BLaER1 treated with 17β-estradiol and CSF1 and Interleukin-3, amounts not matched to agents 10 nM and 100 nM (cell line): ENCODE data around the gene AEN.

ENCODE experiments used
- H3K27ac ChIP-seq, 11 experiments: shearing (Covaris generic); formaldehyde crosslinking; 2 replicates each; pipeline ENCODE4 v1.8.1; 2022
- H3K27me3 ChIP-seq, 11 experiments: shearing (Covaris generic); formaldehyde crosslinking; 2 replicates each; pipeline ENCODE4 v1.8.1; 2022
- H3K36me3 ChIP-seq, 11 experiments: shearing (Covaris generic); formaldehyde crosslinking; 2 replicates each; pipeline ENCODE4 v1.8.1; 2022
- H3K4me1 ChIP-seq, 10 experiments: shearing (Covaris generic); formaldehyde crosslinking; 2 replicates each; pipeline ENCODE4 v1.8.1; 2022
- H3K4me2 ChIP-seq, 11 experiments: shearing (Covaris generic); formaldehyde crosslinking; 2 replicates each; pipeline ENCODE4 v1.8.1; 2022
- H3K4me3 ChIP-seq, 10 experiments: shearing (Covaris generic); formaldehyde crosslinking; 2 replicates each; pipeline ENCODE4 v1.8.1; 2022
- H3K9ac ChIP-seq, 11 experiments: shearing (Covaris generic); formaldehyde crosslinking; 2 replicates each; pipeline ENCODE4 v1.8.1; 2022
- H3K9me3 ChIP-seq, 11 experiments: shearing (Covaris generic); formaldehyde crosslinking; replicated peaks in 1 of 11; 2 replicates each; pipeline ENCODE4 v1.8.1; 2022
- H4K20me1 ChIP-seq, 11 experiments: shearing (Covaris generic); formaldehyde crosslinking; 2 replicates each; pipeline ENCODE4 v1.8.1; 2022
- Cebpa-rat ChIP-seq, 11 experiments: shearing (Covaris generic); IDR thresholded peaks; 2 replicates each; pipeline ENCODE4 v1.8.1; 2022

The AEN gene

DNA sequence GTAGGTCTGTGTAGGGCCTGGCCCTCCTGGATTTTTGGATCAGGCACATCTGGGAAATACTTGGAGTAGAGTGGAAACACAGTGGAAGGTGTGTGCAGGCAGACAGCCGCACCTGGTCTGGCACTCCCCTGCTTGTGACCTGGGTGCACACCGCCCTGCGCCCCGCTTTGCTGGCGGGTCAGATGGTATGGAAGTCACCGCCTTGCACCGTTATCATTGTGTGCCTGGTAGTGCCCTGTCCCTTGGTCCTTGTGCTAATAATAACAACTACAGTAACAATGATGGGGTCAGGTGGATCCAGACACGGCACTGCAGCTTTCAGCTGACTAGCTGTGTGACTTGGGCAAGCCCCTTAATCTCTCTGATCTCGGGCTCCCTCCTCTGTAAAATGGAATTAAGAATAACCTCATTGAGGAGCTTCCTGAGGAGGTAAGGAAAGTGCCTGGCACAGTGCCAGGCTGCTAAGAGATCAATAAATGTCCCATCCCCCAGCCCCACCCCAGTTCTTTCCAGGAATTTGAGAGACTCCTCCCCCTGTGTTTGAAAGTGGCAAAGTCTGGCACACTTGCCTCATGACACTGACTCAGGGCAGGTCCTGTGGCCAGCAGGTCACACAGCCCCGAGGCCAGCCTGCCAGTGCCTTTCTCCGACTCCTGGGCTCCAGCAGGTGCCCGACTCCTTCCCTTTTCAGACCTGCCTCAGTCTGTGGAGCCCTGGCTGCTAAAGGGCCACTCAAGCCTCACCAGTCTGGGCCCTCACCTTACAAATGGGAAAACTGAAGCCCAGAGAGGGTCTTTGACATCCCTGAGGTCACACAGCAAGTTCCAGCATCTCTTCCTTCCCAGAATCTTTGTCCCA is 27.4 kb downstream of the AEN start:
- no peak for TF ChIP-seq Cebpa-rat (IDR thresholded peaks at IDR 0.05)
- H3K4me1 ChIP-seq: peaks cover 27 to 54% (median 44%) of the 10 kb centered on the region in 10 experiments
- peak overlapping the region in 10 of 11 experiments; percentile 11 to 66 (median 41); a peak in 17 of 22 replicates for H3K27ac ChIP-seq
- H3K9me3 ChIP-seq: no peaks in the 10 kb centered on the region
- H3K36me3 ChIP-seq: 0 out of 22 replicates have a peak, but pooled peaks cover 0 to 3% (median 0%) of the 10 kb centered on the region in 11 experiments
- H4K20me1 ChIP-seq: peaks cover 0 to 32% (median 0%) of the 10 kb centered on the region in 11 experiments; a peak in 3 of 22 replicates
- H3K27me3 ChIP-seq: no peaks in the 10 kb centered on the region
- H3K4me3 ChIP-seq: no peak overlapping the region
- peak overlapping the region in 5 of 11 experiments; percentile 7 to 57 (median 32); a peak in 3 of 22 replicates for H3K9ac ChIP-seq
- H3K4me2 ChIP-seq: peak overlapping the region; percentile 11 to 82 (median 70); a peak in 21 of 22 replicates

DNA sequence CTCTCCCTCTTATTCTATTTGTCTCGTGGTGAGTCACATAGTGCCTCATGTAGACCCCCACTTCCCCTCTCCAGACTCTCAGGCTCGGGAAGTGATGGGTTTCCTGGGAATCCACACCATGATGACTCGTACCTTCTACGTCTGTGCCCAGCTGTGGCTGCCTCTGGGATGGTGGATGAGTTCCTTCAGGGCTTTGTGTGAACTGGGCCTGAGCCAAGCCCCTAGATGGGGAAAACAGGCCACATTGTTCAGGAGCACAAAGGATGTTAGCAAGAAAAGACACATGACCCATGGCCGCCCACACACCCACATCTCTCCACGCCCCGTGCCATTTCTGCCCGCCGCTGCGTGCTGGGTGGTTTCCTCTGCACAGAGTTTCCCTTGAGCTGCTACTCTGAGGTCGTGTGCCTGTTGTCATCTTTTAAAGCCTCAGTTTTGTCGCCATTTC is 28.2 kb downstream of the AEN start:
- peak overlapping the region in 5 of 11 experiments; percentile 3 to 35 (median 23); a peak in 4 of 22 replicates for H3K9ac ChIP-seq
- peaks cover 0 to 28% (median 0%) of the 10 kb centered on the region in 11 experiments; a peak in 3 of 22 replicates for H4K20me1 ChIP-seq
- H3K4me1 ChIP-seq: peaks cover 27 to 54% (median 44%) of the 10 kb centered on the region in 10 experiments
- no peak for TF ChIP-seq Cebpa-rat (IDR thresholded peaks at IDR 0.05)
- peak overlapping the region in 10 of 11 experiments; percentile 11 to 66 (median 41); a peak in 18 of 22 replicates for H3K27ac ChIP-seq
- no peaks in the 10 kb centered on the region for H3K27me3 ChIP-seq
- peak overlapping the region; percentile 11 to 82 (median 70); a peak in 21 of 22 replicates for H3K4me2 ChIP-seq
- H3K36me3 ChIP-seq: 0 out of 22 replicates have a peak, but pooled peaks cover 0 to 3% (median 0%) of the 10 kb centered on the region in 11 experiments
- no peaks in the 10 kb centered on the region for H3K9me3 ChIP-seq
- H3K4me3 ChIP-seq: no peak overlapping the region

DNA sequence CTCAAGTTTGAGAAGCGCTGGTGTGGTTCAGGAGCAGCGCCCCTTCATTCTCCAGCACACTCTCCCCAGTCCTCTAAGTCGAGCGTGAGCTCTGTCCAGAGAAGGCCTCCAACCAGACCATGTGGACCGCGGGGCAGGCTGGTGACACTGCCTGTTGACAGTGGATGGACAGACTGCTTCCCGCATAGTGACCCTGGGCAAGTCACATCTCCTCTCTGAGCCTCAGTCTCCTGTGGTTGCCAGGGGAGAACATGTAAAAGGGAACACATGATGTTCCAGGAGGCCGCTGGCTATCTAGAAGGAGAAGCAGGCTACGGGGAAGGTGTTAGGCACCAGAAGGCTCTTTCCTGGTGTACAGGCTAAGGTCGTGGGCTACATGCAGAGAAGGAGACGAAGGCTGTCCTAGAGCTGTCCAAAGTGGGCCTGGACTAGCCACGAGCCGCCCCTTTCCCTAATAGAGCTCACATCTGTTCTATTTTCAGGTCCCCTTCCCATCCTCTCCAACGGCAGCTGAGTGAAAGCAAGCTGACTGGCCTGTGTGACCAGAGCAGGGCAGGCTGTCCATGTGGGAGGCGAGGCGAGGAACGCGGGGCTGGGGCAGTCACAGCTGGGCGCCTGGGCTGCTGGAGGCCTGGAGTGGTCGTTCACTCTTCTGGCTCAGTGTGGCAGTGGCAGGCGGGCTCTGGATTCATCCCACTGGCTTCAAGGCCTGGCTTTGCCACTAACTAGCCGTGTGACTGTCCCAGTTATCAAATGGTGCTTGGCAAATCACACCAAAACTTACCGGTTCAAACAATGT is 28.8 kb downstream of the AEN start:
- Histone ChIP-seq H4K20me1 (peaks cover 0 to 22% (median 0%) of the 10 kb centered on the region in 11 experiments; a peak in 3 of 22 replicates), H3K9me3 (no peaks in the 10 kb centered on the region), H3K27me3 (no peaks in the 10 kb centered on the region), H3K27ac (peak overlapping the region in 10 of 11 experiments; percentile 11 to 66 (median 41); a peak in 15 of 22 replicates), H3K4me2 (peak overlapping the region; percentile 11 to 82 (median 70); a peak in 19 of 22 replicates), H3K9ac (peak overlapping the region in 2 of 11 experiments; percentile 28 to 35; a peak in 2 of 22 replicates), H3K4me1 (peaks cover 27 to 54% (median 44%) of the 10 kb centered on the region in 10 experiments), H3K36me3 (0 out of 22 replicates have a peak, but pooled peaks cover 0 to 3% (median 0%) of the 10 kb centered on the region in 11 experiments), H3K4me3 (no peak overlapping the region)
- no peak for TF ChIP-seq Cebpa-rat (IDR thresholded peaks at IDR 0.05)

DNA sequence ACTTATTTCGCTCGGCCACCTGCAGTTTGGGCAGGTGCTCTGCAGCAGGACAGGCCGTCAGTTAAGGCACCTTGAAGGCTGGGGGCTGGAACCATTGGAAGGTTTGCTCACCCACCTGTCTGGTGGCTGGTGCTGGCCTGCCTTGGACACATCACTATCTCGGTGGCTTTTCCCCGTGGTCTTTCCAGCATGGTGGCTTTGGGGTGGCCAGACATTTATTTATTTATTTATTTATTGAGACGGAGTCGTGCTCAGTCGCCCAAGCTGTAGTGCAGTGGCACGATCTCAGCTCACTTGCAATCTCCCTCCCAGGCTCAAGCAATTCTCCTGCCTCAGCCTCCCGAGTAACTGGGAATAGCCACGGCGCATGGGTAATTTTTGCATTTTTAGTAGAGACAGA is 29.4 kb downstream of the AEN start:
- H3K4me3 ChIP-seq: no peak overlapping the region
- H3K9ac ChIP-seq: no peak overlapping the region
- H3K27ac ChIP-seq: no peak overlapping the region
- no peaks in the 10 kb centered on the region for H3K9me3 ChIP-seq
- TF ChIP-seq Cebpa-rat (IDR thresholded peaks at IDR 0.05): no peak
- no peaks in the 10 kb centered on the region for H3K27me3 ChIP-seq
- peaks cover 0 to 16% (median 0%) of the 10 kb centered on the region in 11 experiments; a peak in 3 of 22 replicates for H4K20me1 ChIP-seq
- H3K4me2 ChIP-seq: peak overlapping the region in 3 of 11 experiments; percentile 72 to 82 (median 76); a peak in 3 of 22 replicates
- H3K36me3 ChIP-seq: no peaks in the 10 kb centered on the region
- H3K4me1 ChIP-seq: peaks cover 27 to 59% (median 44%) of the 10 kb centered on the region in 10 experiments

DNA sequence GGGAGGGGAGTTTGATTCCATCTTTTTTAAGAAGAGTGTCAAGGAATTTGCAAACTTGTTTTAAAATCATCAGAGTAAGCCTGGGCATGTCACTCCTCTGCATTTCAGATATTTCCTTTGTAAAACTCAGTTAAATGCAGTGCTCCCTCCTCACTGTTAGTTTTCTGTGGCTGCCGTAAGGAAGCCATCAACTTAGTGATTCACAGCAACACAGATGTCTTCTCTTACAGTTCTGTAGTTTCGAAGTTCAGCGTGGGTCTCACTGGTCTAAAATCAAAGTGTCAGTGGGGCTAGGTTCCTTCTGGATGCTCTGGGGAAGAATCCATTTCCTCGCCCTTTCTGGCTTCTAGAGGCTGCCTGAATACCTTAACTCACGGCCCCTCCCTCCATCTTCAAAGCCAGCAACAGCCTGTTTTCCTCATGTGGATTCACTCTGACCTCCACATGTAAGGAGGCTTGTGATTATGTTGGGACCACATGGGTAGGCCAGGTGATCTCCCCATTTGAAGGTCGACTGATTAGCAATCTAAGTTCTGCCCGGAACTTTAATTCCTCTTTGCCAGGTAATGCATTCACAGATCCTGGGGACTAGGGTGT is 30.1 kb downstream of the AEN start:
- H3K4me2 ChIP-seq: 0 out of 22 replicates have a peak overlapping the region, but pooled peaks of 1 of the 11 experiments have one; percentile 7
- no peak overlapping the region for H3K27ac ChIP-seq
- H3K9ac ChIP-seq: no peak overlapping the region
- peaks cover 0 to 13% (median 0%) of the 10 kb centered on the region in 11 experiments; a peak in 3 of 22 replicates for H4K20me1 ChIP-seq
- no peaks in the 10 kb centered on the region for H3K27me3 ChIP-seq
- no peak overlapping the region for H3K4me3 ChIP-seq
- TF ChIP-seq Cebpa-rat (IDR thresholded peaks at IDR 0.05): no peak
- no peaks in the 10 kb centered on the region for H3K9me3 ChIP-seq
- no peaks in the 10 kb centered on the region for H3K36me3 ChIP-seq
- H3K4me1 ChIP-seq: peaks cover 27 to 66% (median 50%) of the 10 kb centered on the region in 10 experiments

DNA sequence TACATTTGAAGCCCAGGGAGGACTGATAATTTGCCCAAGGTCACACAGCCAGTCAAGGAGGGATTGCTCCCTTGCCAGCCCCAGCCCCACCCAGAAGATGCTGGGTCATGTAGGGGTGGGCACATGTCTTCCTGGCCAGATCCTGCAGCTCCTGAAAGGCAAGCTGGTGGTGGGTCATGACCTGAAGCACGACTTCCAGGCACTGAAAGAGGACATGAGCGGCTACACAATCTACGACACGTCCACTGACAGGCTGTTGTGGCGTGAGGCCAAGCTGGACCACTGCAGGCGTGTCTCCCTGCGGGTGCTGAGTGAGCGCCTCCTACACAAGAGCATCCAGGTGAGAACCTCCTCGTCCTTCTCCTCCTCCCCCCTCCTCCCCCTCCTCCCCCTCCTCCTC is 30.8 kb downstream of the AEN start:
- Histone ChIP-seq H3K4me3 (no peak overlapping the region), H3K27me3 (no peaks in the 10 kb centered on the region), H3K4me2 (peak overlapping the region in 2 of 11 experiments; percentile 7 to 28; a peak in 1 of 22 replicates), H3K4me1 (peaks cover 26 to 60% (median 48%) of the 10 kb centered on the region in 10 experiments), H3K9ac (no peak overlapping the region), H3K9me3 (no peaks in the 10 kb centered on the region), H3K36me3 (no peaks in the 10 kb centered on the region), H3K27ac (no peak overlapping the region), H4K20me1 (peaks cover 0 to 13% (median 0%) of the 10 kb centered on the region in 11 experiments; a peak in 3 of 22 replicates)
- TF ChIP-seq Cebpa-rat (IDR thresholded peaks at IDR 0.05): no peak

DNA sequence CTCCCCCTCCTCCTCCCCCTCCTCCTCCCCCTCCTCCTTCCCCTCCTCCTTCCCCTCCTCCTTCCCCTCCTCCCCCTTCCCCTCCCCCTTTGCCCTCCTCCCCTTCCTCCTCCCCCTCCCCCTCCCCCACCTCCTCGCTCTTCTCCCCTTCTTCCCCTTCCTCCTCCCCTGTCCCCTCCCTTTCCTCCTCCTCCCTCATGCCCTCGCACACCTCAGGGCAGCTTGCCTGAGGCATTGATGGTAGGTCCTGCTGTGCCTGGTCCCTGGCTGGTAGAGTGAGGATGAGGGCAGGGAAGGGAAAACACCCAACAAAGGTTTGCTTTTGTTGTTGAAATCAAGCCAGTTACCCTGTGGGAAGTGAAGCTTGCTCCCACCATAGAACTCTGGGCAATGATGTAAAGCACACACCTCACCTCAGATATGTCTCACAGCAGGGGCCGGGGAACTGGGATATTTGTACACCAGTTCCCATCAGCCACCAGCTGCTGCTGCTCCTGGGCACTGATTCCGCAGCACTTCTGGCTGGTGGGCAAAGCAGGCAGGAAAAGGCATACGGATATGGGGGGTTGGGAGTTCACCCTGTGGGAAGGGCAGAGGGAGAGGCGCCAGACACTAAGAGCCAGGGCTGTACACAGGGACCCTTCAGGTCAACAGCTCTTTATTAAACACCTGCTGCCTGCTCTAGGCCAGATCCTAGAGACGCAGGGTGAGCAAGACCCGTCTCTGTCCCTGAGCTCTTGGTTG is 31.5 kb downstream of the AEN start:
- H3K4me1 ChIP-seq: peaks cover 19 to 53% (median 41%) of the 10 kb centered on the region in 10 experiments
- H4K20me1 ChIP-seq: peaks cover 0 to 12% (median 0%) of the 10 kb centered on the region in 11 experiments; a peak in 2 of 22 replicates
- TF ChIP-seq Cebpa-rat (IDR thresholded peaks at IDR 0.05): no peak
- H3K27me3 ChIP-seq: no peaks in the 10 kb centered on the region
- H3K4me2 ChIP-seq: no peak overlapping the region
- H3K36me3 ChIP-seq: no peaks in the 10 kb centered on the region
- no peak overlapping the region for H3K9ac ChIP-seq
- no peak overlapping the region for H3K27ac ChIP-seq
- no peaks in the 10 kb centered on the region for H3K9me3 ChIP-seq
- H3K4me3 ChIP-seq: no peak overlapping the region
